GM18870 (cell line): ENCODE results near the gene LIPC.

Source experiments
- ATAC-seq: cut with Tn5 transposase; IDR thresholded peaks from one replicate; pipeline ENCODE4 v1.9.1; 2021; ENCODE audit warnings: moderate library complexity; ENCODE audit not compliant: unreplicated experiment

Gene LIPC

DNA sequence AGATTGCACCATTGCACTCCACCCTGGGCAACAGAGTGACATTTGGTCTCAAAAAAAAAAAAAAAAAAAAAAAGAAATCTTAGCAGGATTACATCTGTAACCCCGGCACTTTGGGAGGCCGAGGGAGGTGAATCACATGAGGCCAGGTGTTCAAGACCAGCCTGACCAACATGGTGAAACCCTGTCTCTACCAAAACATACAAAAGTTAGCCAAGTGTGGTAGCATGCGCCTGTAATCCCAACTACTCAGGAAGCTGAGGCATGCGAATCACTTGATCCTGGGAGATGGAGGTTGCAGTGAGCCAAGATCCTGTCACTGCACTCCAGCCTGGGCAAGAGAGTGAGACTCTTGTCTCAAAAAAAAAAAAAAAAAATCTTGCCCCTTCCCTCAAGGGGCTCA lies 40.4 kb downstream of the LIPC start:
- no peak for ATAC-seq

DNA sequence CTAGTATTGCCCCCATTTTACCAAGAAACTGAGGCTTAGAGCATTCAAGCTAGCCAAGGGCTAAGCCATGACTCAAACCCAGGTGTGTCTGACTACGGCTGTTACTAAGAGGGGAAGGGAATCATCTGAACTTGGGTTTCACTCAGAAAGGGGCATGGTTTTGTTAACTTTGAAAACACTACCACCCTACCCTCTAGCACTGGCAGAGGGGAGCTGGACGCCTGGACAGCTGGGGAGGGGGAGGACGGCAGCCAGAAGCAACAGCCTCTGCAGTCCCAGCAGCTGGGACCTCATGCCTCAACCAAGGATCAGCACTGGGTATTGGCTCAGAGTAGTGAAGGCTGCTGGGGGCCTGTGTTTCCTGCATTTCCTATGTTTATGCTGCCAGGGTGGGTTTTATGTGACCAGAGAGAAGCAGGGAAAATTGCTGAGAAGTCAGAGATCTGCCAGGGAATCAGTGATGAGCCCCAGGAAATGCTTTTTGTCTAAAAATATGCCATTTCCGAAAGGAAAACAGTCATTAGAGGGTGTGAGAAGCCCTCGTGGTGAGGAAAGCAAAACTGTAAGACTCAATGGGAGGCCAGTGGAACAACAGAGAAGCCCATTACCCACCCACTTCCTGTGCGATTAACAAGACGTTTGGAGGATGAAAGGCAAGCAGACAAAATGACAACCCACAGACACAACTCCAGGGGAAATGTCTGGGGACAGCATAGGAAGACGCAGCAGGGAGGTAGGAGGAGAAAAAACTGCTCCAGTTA lies 41.2 kb downstream of the LIPC start:
- ATAC-seq = no peak

DNA sequence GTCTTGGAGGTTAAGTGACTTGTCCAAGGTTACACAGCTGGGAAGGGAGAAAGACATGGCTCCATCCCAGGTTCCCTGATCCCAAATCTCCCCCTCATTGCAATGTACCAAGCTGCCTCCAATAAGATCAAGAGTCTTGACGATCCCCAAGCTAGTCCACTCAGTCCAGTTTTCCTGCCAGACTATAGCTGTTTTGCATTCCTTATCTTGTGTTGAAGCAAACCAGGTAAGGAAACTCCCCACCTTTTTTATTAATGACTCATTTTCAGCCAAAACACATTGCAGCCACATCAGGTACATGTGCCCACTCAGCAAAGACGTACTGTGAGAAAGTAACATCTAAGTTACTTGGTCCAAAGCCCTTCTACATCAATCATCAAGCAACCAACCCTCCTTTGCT lies 41.9 kb downstream of the LIPC start:
- ATAC-seq = no peak

DNA sequence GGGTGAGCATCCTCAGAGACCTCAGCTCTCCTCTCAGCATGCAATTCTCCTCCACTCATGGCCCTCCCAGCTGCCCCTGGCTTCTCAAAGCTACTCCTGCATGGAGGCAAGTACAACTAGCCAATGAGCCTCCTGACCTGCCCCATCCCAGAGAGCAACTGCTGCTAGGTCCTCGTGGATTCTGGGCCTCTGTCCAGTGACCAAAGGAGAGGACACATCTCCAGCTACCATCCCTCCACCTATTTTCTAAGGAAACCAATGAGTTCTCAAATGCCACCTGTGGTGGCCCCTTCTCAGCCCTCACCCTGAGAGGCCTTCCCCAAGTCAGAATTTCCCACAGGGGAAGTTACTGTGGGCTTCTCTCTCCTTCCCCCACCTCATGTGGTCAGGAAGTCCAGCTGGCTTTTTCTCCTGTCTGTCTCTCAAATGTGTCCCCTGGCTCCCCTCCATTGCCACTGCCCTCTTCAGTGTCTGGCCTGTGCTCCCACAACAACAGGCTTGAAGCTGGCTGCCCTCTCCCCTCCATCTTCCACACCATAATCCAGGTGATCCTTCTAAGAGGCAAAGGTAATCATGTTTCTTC lies 43.0 kb downstream of the LIPC start:
- no peak for ATAC-seq

DNA sequence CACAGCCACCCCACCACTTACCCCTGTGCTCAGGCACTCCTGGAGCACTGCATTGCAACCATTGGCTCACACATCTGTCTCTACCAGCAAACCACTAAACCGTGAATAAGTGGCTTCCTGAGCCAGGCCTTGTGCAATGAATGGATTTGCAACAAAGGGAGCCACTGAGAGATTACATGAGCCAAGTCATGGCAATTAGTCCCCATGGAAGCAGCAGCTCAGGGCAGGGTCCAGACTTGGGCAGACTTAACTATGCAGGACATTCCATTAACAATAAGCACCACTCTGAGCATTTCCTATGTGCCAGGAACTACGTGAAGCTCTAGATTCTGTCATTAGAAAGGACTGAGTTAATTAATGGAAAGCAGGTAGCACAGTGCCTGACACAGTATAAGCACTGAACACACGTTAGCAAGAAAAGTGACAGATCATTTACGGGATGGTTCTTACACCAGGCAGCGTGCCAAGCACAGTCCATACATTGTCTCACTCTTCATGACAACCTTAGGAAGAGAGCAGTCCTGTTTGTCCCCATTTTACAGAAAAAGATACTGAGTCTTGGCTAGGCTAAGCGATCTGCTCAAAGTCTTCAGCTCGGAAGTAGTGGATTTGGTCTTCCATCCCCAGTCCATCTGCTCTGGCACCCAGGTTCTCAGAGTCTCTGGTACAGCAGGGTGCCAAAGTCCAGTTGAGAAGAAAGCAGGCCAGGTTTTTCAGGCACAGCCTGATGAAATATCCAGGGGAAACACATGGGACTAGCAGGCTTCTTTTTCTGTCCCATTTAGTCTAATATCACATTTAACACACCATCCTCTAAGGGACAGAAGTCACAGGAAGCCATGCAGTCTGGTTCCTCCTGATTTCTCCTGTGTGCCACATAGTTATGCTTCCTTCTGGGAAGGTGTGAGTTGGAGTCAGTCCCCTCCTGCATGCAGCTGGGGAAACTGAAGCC lies 44.1 kb downstream of the LIPC start:
- ATAC-seq = no peak

DNA sequence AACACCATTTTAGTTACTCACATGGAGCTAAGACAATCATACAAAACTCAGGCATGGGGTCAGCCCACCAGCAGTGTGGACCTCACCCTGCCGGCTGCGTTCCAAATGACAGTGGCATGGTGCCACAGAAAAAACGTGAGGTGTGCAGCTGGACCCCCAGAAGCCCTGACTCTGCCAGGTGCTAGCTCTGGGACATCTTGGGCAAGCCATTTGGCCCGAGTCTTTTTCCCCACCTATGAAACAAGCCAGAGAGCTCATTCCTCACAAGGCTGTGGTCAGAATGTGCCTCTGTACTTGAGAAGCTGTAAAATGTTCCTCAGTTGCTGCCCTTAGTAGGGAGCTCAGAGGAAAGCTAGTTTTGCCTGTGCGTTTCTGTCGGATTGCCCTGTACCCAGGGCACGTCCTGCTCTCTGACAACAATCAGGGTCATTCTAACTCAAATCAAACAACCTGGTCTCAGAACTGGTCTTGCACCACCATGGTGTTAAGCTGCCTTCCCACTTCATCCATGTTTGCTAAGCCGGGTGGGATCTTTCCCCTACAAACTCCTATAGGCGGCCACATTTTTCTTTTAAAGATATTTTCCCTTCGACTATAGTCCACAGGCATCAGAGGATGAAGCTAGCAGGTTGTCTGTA lies 44.9 kb downstream of the LIPC start:
- no peak for ATAC-seq

DNA sequence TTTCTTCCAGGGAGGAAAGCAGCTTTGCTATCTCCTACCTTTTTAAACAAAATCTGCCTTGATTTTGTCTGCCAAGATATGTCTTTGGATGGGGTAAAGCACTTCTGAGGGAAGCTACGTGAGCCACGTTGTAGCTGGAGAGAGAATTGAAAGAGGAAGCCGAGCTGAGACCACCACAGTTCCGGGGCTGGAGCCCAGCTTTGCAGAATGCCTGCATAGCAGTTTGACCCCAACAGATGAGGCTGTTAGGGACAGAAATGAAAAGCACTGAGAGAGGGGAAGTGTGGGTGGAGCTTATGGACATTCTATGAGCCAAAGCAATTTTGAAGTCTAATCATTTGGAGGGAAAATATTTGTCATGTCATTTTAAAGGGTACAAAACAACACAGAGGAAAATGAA lies 45.4 kb downstream of the LIPC start:
- ATAC-seq = no peak

DNA sequence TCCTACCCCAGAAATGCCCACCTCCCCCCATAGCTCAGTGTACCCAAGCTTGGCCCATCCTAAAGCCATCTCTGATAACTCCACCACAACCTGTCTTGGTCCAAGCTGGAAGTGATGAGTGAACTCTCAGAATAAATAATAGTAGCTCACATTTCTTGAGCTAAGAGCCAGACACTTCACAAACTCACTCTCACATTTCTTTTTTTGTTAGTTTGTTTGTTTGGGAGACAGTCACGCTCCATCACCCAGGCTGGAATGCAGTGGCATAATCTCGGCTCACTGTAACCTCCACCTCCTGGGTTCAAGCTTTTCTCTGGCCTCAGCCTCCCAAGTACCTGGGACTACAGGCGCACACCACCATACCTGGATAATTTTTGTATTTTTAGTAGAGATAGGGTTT lies 46.2 kb downstream of the LIPC start:
- ATAC-seq = no peak

DNA sequence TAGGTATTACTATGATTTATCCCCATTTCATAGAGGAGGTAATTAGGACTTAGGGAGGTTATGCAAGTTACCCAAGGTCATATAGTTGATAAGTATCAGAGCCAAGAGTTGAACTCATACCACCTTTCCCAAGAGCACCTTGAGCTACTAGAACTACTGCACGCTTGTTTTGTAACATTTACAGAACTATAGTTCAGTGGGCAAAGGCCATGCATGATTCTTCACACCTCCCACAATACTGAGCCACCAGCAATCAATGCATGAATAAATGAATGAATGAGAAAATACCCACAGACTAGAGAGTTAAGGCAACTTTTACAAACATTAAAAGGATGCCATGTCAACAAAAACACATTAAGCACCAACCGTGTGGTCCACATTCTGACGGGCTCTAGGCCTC lies 46.8 kb downstream of the LIPC start:
- ATAC-seq = no peak

DNA sequence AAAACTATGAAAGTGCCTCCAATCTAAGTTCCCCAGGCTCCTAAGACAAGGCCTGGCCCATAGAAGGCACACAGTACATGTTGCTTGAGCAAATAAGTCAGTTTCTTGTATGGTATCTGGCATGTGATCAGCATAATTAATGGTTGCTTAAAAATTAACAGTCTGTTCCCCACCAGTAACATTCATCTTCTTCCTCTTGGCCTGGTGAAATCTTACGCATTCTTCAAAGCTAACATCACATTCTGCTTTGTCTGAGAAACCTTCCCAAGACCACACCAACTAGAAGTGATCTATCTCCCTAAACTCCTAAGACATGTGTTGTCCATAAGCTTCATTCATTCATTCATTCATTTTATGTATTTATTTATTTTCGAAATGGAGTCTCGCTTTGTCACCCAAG lies 48.1 kb downstream of the LIPC start:
- no peak for ATAC-seq

DNA sequence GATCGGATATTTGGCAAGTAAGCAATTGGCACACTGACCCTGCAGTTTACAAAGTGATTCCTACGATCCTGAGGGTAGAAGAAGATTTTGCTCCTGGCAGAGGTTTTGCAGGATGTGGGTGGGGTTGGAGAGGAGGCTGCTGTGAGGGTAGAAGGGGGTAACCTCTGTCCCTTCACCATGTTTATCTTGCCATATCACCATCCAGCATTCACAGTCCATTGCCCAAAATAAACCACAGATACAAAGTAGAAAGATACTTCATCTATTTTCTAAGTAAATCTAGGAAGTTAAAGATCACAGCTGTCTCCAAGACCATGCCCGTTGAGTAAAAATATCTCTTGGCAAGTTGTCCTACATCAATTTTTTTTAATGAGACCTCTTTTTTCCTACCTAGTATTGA lies 51.6 kb downstream of the LIPC start:
- ATAC-seq = no peak

DNA sequence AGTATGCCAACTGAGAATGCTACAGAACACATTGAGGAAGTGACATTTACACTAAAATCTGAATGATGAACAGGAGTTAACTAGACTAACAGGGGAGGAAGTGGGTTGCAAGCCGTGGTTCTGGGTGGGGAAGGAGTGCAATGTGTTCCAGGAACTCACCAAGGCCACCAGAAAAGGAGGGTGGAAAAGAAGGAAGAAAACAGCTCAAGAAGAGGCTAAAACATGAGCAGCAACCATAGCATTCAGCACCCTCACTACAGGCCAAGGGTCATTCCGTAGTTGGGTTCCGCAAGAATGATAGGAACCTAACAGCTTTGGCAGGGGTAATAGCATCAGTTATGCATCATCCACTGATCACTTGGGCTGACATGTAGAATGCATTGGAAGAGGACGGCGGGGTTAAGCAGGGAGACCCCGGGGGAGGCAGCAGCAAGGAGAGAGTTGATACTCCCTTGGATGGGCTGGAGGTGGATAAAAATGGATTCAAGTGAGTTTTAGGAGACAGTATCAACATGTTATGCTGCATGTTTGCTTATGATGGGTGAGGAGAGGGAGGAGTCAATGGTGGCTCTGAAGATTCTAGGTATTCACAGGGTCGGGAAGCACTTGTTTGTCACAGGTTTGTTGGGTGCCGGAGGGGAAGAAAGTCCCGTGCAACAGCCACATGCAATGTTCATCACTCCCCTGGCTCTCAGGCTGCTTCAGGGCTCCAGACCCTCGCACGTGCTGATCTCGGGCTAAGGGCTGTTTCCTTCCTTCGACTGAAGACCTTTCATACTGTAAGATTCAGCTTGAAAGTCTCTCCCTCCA lies 53.2 kb downstream of the LIPC start:
- no peak for ATAC-seq

DNA sequence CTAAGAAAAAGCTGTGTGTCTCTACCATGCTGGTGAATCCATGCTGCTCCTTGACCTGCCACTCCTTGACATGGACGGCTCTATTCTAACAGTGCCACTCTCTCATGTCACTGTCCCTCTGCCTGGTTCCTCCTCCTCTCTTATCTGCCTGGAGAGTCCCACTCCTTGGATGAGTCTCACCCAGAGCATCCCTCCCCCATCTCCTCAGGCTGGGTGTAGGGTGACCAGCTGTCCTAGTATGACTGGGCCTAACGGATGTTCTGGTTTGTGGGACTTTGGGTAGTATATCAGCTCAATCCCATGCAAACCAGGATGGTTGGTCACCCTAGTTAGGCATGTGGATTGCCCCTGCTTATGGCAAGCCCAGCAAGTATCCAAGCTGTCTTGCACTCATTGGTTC lies 54.3 kb downstream of the LIPC start:
- no peak for ATAC-seq

DNA sequence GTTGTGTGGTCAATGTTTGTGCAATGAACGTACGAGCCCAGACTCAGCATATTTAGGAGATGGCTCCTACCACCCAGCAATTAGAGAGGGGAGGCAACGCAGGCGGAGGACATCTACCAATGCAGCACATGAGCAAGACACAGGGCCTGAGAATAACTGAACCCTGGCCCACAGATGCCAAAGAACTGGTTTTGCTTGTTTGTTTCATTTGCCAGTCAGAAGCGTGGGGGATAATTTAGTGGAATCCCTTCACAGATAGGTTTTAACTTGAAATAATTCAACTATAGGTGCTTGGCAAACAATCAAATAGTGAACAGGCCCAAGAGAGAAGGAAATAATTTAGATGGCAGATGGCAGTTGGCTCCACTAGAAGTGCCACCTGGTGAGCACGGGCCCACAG lies 54.8 kb downstream of the LIPC start:
- ATAC-seq = no peak

DNA sequence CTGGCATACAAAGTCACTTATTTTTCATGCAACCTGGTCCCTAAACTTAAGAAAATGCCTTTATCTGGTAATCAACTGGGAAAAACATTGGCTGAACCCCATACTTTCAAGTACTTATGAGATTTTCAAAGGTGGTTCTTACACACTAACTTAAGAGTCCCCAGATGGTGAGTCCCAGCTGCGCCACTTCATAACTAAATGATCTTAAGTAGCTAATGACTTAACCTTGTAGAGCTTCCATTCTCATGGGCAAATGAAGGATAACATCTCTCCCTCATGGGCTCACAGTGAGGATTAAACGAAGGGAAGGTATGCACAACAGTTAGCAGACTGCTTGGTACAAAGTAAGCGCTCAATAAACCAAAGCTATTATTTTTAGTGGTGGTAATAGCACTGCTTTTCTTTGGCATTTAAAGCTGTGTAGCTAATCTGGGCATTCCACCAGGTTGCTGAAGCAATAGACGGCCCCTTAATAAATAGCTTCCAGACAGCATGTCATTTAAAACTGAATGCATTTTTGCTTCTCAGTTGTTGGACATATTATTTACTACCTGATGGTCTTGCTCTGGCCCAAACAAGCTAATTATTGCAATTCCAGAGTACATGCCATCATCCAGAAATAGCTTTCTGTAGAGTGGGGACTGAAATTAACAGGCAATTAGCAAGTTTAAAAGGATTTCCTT lies 55.4 kb downstream of the LIPC start:
- ATAC-seq = no peak

DNA sequence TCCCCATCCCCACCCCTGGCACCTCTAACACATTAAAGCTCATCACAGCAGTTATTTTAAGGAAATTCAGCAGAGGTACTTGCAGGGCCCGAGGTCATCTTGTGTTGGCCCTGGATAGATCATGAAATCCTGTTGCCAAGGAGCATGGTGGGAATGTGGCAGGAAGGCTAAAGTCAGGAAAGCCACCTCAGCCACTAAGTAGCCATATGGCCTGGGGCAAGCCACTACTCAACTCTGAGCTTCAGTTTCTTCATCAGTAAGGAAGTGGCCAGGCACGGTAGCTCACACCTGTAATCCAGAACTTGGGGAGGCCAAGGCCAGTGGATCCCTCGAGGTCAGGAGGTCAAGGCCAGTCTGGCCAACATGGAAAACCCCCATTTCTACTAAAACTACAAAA lies 55.9 kb downstream of the LIPC start:
- no peak for ATAC-seq

DNA sequence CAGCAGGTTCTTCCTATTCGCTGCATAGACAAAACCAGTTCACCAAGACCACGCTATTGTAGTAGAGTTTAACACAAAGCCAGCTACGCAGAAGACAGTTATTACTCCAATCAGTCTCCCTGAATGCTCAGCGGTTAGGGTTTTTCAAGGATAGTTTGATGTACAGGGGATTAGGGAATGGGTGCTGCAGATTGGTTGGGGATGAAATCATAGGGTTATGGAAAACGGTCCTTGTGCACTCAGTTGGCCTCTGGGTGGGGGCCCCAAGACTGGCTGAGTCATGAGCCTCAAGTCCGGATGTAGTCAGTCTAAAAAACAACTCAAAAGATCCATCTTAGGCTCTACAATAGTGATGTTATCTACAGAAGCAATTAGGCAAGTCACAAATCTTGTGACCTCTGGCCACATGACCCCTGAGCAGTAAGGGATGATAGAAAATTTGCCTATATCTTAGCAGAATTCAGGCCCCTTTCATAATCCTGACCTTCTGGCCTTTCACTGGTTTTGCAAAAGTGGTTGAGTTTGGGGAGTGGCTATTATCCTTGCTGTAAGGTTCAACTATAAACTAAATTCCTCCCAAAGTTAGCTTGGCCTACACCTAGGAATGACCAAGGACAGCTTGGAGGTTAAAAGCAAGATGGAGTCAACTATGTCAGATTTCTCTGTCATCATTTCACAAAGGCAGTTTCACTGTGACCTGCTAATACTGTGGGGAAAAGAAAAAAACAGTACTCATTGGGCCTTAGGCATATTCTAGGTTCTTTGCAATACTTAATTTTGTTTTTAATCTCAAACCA lies 57.7 kb downstream of the LIPC start:
- ATAC-seq = no peak

DNA sequence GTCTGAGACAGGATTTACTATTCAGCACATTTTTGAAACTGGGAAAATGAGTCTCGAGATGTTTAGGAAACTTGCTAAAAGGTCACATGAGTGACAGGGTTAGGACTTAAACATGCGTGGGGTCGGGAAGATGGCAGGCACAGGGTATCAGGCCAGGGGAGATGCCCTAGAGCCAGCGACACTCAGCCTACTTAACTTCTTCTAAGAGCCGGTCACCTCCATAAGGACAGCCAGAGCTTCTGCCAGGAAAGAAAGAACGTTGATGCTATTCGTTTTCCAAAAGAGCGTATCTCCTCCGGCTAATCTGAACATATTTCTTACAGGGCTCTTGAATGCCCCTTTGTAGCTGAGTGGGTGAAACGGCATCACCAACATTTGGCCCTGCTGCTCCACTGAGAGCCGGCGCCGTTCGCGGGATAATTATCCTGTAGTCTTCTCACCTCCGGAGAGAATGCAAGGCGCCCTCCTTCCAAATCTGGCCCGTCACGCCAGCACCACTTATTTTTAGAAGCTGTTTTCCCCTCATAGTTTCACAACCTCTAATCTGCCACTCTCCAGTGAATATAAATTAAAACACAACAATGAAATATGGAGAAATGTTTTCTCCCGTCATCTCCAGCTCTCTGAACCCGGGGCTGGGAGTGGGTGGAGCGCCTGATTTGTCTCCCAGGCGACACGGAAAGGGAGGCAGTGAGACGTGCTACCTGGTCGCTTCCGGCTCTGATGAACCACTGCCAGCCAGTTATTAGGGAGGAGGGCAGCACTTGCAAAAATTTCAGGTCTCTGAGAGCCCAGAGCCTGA lies 58.5 kb downstream of the LIPC start:
- no peak for ATAC-seq
